HG03378 (cell line): Measurements from ENCODE around the gene COL4A2.

Source experiments
- ATAC-seq: cut with Tn5 transposase; IDR thresholded peaks from one replicate; pipeline ENCODE4 v1.9.1; 2021; ENCODE audit warnings: mild to moderate bottlenecking, moderate library complexity; ENCODE audit not compliant: unreplicated experiment

Gene COL4A2

DNA sequence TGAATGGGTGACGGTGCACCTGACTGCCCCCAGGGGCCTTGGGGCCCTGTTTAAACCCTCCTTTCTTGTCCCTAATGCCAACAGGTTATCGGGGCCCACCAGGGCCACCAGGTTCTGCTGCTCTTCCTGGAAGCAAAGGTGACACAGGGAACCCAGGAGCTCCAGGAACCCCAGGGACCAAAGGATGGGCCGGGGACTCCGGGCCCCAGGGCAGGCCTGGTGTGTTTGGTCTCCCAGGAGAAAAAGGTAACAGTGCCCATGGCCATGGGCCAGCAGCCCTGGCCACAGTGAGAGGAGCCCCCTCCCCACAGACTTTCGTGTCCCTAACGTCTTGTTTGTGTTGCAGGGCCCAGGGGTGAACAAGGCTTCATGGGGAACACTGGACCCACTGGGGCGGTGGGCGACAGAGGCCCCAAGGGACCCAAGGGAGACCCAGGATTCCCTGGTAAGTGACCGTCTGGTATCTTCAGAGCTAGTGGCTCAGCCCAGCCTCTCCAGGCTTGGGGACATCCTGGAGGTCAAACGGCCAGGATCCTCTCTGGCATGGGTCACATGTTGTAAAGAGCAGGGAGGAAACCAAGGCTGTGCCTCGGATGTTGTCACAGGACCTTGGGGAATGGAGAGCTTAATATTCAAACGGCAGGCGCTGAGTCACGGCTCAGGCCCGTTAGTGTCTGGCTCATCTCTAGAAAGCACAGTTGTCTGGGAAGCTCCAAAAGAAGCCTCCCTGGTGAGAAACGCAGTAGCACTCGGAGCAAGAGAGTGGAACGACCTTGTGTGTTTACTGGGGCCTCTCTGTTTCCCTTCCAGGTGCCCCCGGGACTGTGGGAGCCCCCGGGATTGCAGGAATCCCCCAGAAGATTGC, 196.2 kb downstream of the COL4A2 start:
- ATAC-seq = no peak

DNA sequence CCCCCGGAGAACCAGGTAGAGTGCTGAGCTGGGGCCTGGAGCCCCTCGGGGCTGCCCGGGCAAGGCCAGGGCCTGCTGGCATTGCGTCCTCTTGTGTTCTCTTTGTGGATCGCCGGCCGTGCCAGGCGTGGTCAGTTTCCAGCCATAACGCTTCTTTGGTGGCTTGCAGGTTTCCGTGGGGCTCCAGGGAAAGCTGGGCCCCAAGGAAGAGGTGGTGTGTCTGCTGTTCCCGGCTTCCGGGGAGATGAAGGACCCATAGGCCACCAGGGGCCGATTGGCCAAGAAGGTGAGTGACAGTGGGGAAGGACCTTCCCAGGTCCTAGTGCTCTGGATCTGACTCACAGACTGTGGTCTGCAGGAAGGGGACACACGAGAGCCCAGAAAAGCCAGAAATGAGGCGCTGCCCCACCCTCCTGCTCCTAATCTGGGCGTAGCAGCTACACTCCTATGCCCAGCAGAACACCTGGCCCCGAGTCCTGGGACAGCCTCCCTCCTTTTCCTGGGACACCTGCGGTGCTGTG, 197.0 kb downstream of the COL4A2 start:
- no peak for ATAC-seq

DNA sequence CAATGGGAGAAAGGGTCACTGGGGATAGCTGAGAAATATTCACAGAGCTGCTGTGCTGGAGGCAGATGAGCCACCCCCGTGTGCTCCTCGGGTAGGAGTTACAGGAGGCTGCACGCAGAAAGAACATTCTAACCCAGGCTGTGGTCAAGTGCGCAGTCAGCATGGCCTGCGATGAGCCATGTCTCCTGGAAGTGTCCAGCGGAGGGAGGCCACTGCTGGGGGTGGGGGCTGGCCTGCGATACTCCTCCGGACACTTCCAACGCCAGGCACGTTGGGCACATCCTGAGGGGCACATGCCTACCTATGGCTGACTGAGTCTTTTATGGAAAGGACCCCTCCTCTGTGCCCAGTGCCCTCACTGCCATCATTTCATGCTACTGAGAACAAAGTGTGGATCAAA, 198.5 kb downstream of the COL4A2 start:
- ATAC-seq = no peak

DNA sequence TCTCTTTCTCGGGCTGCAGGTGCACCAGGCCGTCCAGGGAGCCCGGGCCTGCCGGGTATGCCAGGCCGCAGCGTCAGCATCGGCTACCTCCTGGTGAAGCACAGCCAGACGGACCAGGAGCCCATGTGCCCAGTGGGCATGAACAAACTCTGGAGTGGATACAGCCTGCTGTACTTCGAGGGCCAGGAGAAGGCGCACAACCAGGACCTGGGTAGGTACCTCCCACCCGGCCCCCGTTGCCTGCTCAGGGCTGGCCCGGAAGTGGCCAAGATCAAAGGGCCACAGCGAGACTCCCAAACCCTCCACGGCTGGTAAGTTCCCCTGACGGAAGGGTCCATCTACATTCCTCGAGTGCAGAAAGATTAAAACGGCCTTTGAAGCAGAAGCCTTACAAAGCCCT, 199.3 kb downstream of the COL4A2 start:
- no peak for ATAC-seq

DNA sequence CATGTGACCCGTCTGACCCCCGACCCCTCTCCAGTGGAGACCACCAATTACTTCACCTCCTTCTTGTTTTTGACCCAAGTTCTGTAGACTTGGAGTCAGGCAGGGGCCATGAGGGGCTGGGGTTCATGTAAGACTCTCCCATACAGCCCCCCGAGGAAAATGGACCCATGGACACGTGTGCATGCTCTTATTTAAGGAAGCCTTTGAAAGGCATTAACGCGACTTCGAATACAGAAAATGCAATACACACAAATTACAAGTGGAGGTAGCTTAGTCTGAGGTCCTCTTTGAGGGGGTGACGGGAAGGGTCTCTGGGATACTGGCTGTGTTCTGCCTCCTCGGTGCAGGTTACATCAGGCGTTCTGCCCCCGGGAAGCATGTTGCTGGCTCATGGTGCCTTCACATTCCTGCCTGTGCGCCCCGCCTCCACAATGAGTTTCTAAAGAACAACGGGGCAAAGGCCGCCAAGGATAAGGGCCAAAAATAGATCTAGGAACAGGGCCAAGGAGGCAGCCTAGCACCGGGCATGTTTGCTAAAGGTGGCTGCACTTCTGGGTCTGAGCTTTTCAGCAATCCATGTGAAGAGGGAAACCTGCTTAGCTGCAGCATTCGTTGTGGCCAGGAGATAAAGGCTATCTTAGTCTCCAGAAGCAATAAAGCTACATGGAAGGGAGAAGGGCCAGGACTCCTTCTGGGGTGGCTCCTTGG, 199.9 kb downstream of the COL4A2 start:
- no peak for ATAC-seq

DNA sequence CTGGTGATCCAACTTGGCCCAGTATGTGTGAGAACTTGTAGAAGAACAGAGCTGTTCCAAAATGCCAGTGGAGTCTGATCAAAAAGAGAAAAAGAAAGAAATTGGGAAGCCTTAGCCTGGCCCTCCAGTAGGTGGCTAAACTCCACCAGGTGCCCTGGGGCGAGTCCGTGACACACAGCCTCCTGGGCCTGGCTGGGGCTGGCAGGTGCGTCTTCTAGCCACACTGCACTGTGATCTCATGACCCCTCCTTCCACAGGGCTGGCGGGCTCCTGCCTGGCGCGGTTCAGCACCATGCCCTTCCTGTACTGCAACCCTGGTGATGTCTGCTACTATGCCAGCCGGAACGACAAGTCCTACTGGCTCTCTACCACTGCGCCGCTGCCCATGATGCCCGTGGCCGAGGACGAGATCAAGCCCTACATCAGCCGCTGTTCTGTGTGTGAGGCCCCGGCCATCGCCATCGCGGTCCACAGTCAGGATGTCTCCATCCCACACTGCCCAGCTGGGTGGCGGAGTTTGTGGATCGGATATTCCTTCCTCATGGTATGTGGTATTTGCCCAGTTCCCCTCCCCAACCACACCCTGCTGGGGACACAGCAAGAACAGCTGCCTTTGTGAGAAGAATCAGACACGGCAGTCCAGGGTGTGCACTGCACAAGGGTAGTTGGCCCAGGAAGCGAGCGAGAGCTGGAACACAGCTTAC, 200.7 kb downstream of the COL4A2 start:
- no peak for ATAC-seq

DNA sequence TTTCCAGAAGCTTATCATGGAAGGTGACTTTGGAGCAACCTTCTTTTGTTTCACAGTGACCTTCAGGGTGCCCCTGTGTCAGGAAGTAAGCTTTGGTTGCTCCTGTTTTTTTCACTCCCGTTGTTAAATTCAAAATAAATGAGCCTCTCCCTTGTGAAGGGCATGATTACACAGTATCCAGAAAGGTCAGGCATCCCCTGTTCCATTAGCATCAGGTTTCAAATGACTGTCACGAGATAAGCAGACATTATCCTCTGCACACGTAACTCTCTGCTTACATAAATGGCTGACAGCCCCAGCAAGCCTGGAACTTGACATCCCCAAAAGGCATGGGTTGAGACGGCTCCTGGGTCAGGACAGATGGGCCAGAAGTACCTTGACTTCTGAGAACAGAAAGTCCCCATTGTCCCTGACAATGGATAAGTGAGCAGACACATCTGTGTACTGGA, 202.4 kb downstream of the COL4A2 start:
- ATAC-seq = peak; percentile 10

DNA sequence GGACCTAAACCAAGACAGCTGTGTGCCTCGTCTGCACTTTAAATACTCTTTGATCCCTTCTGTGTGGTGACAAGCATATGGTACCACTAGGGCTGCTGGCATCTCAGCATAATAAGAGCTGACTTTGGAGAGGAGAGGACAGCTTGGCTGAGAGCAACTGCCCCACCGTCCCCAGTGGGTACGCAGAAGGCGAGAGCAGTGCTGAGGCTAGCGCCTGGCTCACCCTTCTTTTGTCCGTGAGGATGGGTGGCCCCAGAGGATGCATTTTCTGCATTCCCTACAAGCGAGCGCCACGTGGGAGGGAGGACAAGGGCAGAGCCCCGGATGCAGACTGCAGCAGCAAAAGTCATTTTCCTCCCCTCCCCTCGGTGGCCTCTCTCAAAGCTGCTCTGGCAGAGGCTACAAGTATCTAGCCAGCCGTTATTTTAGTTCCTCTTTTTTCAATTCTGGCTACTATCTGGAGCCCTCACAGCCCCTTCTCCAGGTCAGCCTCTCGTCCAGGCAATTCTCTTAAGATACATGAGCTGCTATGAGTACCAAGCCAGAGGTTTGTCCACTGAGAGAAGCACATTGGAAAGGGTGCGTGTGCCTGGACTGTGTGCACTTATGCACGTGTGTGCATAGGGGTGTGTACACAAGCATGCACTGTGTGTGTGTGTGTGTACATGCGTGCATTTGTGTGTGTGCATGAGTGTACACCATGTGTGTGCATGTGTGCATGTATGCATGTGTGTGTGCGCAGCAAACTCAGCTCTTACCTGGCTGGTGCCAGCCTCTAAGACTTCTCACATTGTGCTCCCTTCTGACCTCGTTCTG, 203.1 kb downstream of the COL4A2 start:
- ATAC-seq = peak; percentile 53

DNA sequence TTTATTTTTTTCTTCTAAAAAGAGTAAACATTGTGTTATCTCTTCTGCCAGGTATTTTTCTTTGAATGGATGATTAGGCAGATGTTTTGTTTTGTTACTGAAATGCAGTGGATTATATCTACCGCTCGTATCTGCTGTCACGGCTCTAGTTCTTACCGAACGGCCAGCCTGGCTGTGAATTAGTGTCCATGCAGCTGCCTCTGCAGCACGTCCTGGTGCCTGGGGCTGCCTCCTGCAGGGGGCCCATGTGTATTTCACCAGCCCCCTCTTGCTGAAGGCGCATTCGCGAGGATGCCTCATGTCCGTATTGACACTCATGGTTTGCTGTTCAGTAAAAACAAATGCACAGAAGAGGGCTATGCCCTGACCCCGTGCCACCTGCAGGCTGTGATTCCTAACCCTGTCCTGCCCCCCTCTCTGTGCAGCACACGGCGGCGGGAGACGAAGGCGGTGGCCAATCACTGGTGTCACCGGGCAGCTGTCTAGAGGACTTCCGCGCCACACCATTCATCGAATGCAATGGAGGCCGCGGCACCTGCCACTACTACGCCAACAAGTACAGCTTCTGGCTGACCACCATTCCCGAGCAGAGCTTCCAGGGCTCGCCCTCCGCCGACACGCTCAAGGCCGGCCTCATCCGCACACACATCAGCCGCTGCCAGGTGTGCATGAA, 204.6 kb downstream of the COL4A2 start:
- ATAC-seq = no peak

DNA sequence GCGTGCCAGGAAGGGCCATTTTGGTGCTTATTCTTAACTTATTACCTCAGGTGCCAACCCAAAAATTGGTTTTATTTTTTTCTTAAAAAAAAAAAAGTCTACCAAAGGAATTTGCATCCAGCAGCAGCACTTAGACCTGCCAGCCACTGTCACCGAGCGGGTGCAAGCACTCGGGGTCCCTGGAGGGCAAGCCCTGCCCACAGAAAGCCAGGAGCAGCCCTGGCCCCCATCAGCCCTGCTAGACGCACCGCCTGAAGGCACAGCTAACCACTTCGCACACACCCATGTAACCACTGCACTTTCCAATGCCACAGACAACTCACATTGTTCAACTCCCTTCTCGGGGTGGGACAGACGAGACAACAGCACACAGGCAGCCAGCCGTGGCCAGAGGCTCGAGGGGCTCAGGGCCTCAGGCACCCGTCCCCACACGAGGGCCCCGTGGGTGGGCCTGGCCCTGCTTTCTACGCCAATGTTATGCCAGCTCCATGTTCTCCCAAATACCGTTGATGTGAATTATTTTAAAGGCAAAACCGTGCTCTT, 205.2 kb downstream of the COL4A2 start:
- no peak for ATAC-seq

DNA sequence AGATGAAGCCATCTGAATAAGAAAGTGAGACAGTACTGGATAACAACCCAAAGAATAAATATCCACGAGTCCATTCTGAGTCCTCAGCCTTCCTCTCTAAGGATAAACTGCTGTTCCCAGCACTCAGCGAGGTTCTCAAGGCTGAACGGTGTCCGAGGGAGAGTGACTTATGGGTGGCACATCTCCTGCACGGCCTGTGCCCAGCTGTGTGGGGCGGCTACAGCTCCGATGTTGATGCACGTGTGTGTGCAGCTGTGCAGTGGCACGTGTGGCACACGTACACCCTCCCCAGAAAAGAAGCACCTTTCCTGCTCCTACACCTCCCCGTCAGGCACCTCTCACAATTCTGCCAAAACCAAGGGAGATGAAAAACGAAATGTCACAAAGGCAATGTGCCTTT, 209.4 kb downstream of the COL4A2 start:
- no peak for ATAC-seq

DNA sequence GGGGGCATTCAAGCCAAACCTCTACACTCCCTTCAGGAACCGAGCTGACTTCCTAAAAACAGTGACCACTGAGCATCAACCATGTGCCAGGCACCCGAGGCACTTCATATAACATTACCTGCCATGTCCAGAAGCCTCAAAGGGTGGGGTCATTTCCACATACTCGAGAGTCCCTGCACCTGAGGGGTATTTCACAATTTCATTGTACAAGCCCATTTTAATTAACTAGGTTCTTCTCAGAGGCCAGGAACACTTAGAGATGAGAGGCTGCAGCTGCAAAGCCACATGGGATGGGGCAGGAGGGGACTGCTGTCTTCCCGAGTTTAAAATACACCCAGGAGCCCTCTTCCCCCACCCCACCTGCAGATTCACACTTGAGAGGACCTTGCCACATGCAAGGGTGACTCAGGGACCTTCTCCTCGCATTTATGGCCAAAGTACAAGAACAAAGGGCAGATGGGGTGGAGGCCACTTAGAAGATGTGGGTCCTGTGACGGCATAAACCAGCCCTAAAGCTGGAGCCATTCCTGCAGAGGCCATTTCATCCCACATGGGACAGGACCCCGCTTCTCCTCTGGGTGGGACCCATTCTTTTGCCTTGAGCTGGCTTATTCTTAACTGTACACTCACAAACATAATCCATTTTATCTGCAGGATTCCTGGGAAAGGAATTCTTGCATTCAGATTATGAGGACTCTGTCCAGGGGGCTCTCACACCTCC, 210.6 kb downstream of the COL4A2 start:
- ATAC-seq = no peak

DNA sequence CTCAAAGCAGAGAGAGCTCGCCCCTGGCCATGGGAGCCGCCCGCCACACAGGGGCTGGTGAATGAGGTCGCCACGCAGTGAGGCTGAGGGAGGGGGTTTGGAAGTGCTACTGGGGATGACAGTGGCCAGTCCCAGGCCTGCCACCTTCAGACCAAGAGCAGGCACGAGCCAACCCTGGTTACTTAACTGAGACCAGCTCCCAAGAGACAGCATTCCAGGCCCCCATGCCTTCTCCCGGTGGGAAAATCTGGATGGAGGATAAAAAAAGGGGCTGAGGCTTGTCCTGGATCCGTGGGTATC, 211.1 kb downstream of the COL4A2 start:
- ATAC-seq = no peak

DNA sequence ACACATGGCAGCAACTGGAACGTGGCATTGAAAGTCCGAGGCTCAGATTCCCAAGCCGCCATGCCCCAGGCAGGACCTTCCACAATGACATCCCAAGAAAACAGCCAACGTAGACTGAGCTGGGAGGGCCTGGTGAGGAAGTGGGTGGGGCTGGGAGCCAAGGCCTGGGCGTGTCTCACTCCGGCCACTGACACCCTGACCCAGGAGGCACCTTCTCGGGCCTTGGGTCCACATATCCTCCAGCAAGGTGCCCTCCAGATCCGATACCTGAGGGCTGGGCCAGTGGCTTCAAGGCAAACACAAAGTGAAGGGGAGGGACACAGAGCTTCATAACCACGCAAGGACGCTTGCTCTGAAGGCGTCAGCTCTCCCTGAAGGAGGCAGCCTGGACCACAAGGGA, 211.5 kb downstream of the COL4A2 start:
- ATAC-seq = no peak

DNA sequence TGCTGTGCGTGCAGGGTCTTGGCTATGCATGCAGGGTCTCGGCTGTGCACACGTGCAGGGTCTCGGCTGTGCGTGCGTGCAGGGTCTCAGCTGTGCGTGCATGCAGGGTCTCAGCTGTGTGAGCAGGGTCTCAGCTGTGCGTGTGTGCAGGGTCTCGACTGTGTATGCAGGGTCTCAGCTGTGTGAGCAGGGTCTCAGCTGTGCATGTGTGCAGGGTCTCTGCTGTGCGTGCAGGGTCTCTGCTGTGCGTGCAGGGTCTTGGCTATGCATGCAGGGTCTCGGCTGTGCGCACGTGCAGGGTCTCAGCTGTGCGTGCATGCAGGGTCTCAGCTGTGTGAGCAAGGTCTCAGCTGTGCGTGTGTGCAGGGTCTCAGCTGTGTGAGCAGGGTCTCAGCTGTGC, 212.0 kb downstream of the COL4A2 start:
- no peak for ATAC-seq

DNA sequence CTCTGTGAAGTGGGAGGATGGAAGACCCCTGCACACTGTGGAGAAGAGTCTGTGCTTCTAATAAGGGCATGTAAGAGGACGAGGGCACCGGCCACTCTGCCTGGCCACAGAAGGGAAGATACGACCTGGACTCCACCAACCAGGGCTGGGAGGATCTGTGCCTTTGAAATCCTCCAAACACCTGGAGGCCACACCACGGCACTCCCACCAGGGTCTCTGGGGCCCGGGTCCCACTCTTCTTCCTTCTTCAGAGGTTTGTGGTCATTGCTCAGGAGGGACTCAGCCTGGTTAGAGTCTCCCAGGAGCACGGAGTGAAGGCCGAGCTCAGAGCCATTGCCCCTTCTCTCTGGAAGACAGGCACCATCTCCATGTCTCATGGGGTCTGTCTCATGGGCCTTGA, 212.4 kb downstream of the COL4A2 start:
- no peak for ATAC-seq

DNA sequence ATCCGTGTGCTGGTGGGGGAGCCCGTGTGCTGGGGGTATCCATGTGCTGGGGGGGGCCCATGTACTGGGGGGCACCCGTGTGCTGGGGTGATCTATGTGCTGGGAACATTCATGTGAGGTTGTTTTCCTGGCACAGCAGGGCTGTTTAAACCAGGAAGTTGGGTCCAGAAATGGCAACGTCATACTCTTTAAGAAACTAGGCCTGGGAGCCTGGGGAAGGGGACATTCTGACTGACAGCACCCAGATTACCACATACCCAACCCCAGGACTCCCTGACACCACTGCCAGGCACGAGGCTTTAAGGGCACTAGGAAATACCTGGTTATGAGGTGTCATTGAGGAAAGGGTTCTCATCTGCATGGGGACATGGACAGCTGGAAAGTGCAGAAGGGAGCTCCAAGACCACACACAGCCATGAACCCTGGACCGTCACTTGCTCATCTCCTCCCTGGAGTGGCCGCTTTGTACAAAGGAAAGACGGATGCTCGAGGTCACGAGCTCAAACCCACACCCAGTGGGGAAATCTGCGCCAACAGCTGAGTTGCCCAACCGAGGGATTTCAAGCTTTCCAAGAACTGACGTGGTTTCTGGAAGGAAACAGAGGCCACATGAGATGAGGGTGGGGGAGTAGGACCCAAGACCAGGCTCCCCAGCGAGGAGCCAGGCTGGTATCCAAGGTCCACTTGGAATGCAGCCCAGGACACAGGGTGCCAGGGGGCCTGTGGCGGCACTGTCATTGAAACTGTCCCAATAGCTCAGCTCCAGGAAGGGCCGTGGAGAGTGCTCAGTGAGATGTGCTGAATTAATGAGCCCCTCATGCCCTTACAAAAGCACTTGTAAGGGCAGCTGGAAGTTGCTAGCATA, 213.6 kb downstream of the COL4A2 start:
- ATAC-seq = no peak

DNA sequence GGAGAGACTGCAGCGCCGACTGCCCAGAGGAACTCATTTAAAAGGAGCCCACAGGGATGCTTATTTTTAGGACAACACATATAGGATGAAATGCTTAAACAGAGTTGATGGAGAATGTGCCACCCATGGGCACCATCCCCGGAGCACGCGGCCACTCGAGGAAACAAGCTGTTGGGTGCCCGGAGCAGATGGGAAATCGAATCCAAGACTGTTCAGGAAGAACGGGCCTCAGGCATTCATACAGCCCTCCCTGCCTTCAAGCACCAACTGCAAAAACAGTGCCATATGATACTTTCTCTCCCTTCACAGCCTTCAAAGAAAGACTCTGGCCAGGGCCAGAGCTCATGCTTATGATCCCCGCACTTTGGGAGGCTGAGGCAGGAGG, 214.2 kb downstream of the COL4A2 start:
- ATAC-seq = no peak
